Ovary (tissue), 3 donors: ENCODE results near the gene OVCA2.

Source experiments
- CTCF ChIP-seq, 3 donors: fragments of 450-650 bp in 2 of 3; fragments of 200-600 bp in 1 of 3; IDR thresholded peaks; one replicate each; pipeline versions ENCODE4 v1.5.1 to v1.8.0; 2016 to 2022; ENCODE audit warnings: antibody characterized with exemption in 3 of 3, mild to moderate bottlenecking in 1 of 3
- POLR2A ChIP-seq: fragments of 450-650 bp; IDR thresholded peaks from one replicate; pipeline ENCODE4 v1.6.1; 2017; ENCODE audit warnings: antibody characterized with exemption, mild to moderate bottlenecking, moderate library complexity
- donor health status: DM: no; HTN: no; CAD: no.

- no peak for TF ChIP-seq POLR2A
- no peak for TF ChIP-seq CTCF (IDR thresholded peaks at IDR 0.05)
These were observed 35.2 kb downstream of the OVCA2 start for GRCh38 chr17:2077040-2077439.
